Upper lobe of left lung (tissue), 4 donors: ENCODE results near the gene ATP1A2.

Experiments used
- EP300 ChIP-seq, 4 donors: sonication (generic); formaldehyde crosslinking; IDR thresholded peaks; one replicate each; pipeline ENCODE4 v1.5.1; 2017; ENCODE audit warnings: antibody characterized with exemption in 4 of 4, control low read depth in 2 of 4
- POLR2A ChIP-seq, 4 donors: fragments of 450-650 bp; IDR thresholded peaks; one replicate each; pipeline ENCODE4 v1.5.1; 2016 to 2017; ENCODE audit warnings: antibody characterized with exemption in 4 of 4, mild to moderate bottlenecking in 2 of 4
- TF ChIP-seq, protein P1 (sequence below), 6 experiments: fragments of 450-650 bp in 4 of 6; fragments of 200-600 bp in 2 of 6; sonication (generic) in 2 of 6; IDR thresholded peaks; one replicate each; pipeline ENCODE4 v1.5.1; 2016 to 2019; ENCODE audit warnings: antibody characterized with exemption in 6 of 6

GRCh38 chr1:160118928-160119327 is 3.4 kb downstream of the ATP1A2 start:
- TF ChIP-seq EP300 (IDR thresholded peaks at IDR 0.05) (no peak), POLR2A (IDR thresholded peaks at IDR 0.05) (no peak)
- TF ChIP-seq, protein P1, sequence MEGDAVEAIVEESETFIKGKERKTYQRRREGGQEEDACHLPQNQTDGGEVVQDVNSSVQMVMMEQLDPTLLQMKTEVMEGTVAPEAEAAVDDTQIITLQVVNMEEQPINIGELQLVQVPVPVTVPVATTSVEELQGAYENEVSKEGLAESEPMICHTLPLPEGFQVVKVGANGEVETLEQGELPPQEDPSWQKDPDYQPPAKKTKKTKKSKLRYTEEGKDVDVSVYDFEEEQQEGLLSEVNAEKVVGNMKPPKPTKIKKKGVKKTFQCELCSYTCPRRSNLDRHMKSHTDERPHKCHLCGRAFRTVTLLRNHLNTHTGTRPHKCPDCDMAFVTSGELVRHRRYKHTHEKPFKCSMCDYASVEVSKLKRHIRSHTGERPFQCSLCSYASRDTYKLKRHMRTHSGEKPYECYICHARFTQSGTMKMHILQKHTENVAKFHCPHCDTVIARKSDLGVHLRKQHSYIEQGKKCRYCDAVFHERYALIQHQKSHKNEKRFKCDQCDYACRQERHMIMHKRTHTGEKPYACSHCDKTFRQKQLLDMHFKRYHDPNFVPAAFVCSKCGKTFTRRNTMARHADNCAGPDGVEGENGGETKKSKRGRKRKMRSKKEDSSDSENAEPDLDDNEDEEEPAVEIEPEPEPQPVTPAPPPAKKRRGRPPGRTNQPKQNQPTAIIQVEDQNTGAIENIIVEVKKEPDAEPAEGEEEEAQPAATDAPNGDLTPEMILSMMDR (IDR thresholded peaks at IDR 0.05), result no peak
